Fibroblast of lung (primary cell): ENCODE measurements around the gene LTB. TPM values are rescaled to one million over a fixed set of nuclear protein-coding genes. Genes with fewer than 3 reads are reported as not detected.
"Not testable (repeated sequence)": the region's sequence is repeated elsewhere in the genome, so short reads cannot be mapped to it uniquely, and the experiment has no call there.

Experiments
- DNase-seq, 2 donors: peaks; one replicate each; pipeline versions ENCODE4 v3.0.0 to v3.0.0-alpha.2; 2010; ENCODE audit warnings: low read depth in 2 of 2
- H2AFZ ChIP-seq: 2 replicates; pipeline ENCODE4 v1.5.1; 2012; ENCODE audit warnings: low read length, control low read depth, inconsistent platforms
- H3K27ac ChIP-seq: 2 replicates; pipeline ENCODE4 v1.5.1; 2011; ENCODE audit warnings: low read length, control low read depth; ENCODE audit not compliant: insufficient read depth
- H3K27me3 ChIP-seq: 2 replicates; pipeline ENCODE4 v1.5.1; 2011; ENCODE audit warnings: mild to moderate bottlenecking, low read length; ENCODE audit not compliant: control insufficient read depth, insufficient read depth
- H3K36me3 ChIP-seq: 2 replicates; pipeline ENCODE4 v1.5.1; 2011; ENCODE audit warnings: low read length; ENCODE audit not compliant: control insufficient read depth, insufficient read depth
- H3K4me1 ChIP-seq: 2 replicates; pipeline ENCODE4 v1.5.1; 2011; ENCODE audit warnings: low read length; ENCODE audit not compliant: control insufficient read depth, insufficient read depth; ENCODE audit errors: extremely low read depth
- H3K4me2 ChIP-seq: 2 replicates; pipeline ENCODE4 v1.5.1; 2011; ENCODE audit warnings: low read length, control low read depth; ENCODE audit not compliant: insufficient read depth; ENCODE audit errors: extremely low read depth
- H3K4me3 ChIP-seq, 4 experiments: fragments of 200-600 bp in 1 of 4; sonication (generic) in 1 of 4; replicated peaks in 1 of 4; 2 replicates each; pipeline ENCODE4 v1.5.1; 2011 to 2016; ENCODE audit warnings: low read length in 4 of 4, low read depth in 3 of 4, mild to moderate bottlenecking in 3 of 4, control low read depth in 2 of 4, inconsistent platforms in 1 of 4, mixed read lengths in 1 of 4; ENCODE audit not compliant: insufficient read depth in 1 of 4; ENCODE audit errors: control extremely low read depth in 1 of 4
- H3K79me2 ChIP-seq: 2 replicates; pipeline ENCODE4 v1.5.1; 2012; ENCODE audit warnings: mild to moderate bottlenecking, low read length, inconsistent platforms; ENCODE audit not compliant: control insufficient read depth, insufficient read depth
- H3K9ac ChIP-seq: 2 replicates; pipeline ENCODE4 v1.5.1; 2011; ENCODE audit warnings: mild to moderate bottlenecking, low read length, control low read depth; ENCODE audit not compliant: insufficient read depth
- H3K9me3 ChIP-seq: 2 replicates; pipeline ENCODE4 v1.5.1; 2012; ENCODE audit warnings: low read depth, low read length; ENCODE audit not compliant: control insufficient read depth, insufficient read depth
- H4K20me1 ChIP-seq: 2 replicates; pipeline ENCODE4 v1.5.1; 2011; ENCODE audit warnings: low read length; ENCODE audit not compliant: control insufficient read depth, insufficient read depth; ENCODE audit errors: extremely low read depth
- CTCF ChIP-seq, 2 donors: IDR thresholded peaks in 1 of 2; conservative IDR thresholded peaks in 1 of 2; 1 replicate in 1 of 2; 2 replicates in 1 of 2; pipeline ENCODE4 v1.5.1; 2011 to 2012; ENCODE audit warnings: low read length in 2 of 2, control low read depth in 1 of 2, inconsistent platforms in 1 of 2, low read depth in 1 of 2, mild to moderate bottlenecking in 1 of 2
- EZH2 ChIP-seq: IDR thresholded peaks from 2 replicates; pipeline ENCODE4 v1.5.1; 2012; ENCODE audit warnings: low read length, control low read depth, mild to moderate bottlenecking; ENCODE audit errors: missing control alignments
- polyA plus RNA-seq, 2 donors: library from polyadenylated mRNA; depleted of rRNA in 1 of 2; stranded (reverse) in 1 of 2; unstranded in 1 of 2; fragments of >200 nt; gene quantifications; 2 replicates each; pipeline ENCODE4 v1.2.1, GENCODE V29; 2011 to 2012; ENCODE audit warnings: missing spikeins in 1 of 2
- total RNA-seq: library from RNA; depleted of rRNA; stranded (reverse); fragments of >200 nt; gene quantifications from 2 replicates; pipeline ENCODE4 v1.2.1, GENCODE V29; 2014

The LTB gene
- total and polyA plus RNA-seq, 2 donors (not counting 1 experiment from before 2014, with no cell fraction given): not detected

DNA sequence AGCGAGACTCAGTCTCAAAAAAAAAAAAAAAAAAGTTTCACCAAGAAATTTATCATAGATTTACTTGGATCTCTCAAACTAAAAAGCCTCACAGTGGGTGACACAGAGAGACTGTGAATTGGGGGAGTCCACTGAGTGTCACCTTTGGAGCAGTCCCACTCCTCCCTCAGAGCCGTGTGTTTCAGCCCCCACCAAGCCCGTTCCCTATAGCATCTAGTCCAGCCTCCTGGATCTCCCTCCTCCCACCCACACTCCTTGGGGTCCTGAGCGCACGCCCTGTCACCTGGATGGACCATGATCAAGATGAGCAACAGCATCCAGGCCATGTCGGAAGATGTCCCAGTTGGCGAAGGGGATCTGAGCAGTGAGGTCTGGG lies 10.2 kb upstream of the LTB start:
- no peaks in the 10 kb centered on the region for H3K9me3 ChIP-seq
- H3K9ac ChIP-seq: no peak overlapping the region
- no peaks in the 10 kb centered on the region for H4K20me1 ChIP-seq
- H3K36me3 ChIP-seq: no peaks in the 10 kb centered on the region
- no peaks in the 10 kb centered on the region for H3K4me1 ChIP-seq
- no peaks in the 10 kb centered on the region for H3K27me3 ChIP-seq
- DNase-seq: no peak
- no peak overlapping the region for H3K27ac ChIP-seq
- TF ChIP-seq EZH2 (no peak), CTCF (conservative IDR thresholded peaks at IDR 0.05 in 1 of 2, IDR thresholded peaks at IDR 0.05 in 1 of 2; ENCODE audit: low read depth in 1 of 2, low read length in 2 of 2) (no peak)
- H3K4me3 ChIP-seq: no peak overlapping the region
- H3K79me2 ChIP-seq: no peaks in the 10 kb centered on the region
- H3K4me2 ChIP-seq: no peak overlapping the region
- no peak overlapping the region for H2AFZ ChIP-seq

DNA sequence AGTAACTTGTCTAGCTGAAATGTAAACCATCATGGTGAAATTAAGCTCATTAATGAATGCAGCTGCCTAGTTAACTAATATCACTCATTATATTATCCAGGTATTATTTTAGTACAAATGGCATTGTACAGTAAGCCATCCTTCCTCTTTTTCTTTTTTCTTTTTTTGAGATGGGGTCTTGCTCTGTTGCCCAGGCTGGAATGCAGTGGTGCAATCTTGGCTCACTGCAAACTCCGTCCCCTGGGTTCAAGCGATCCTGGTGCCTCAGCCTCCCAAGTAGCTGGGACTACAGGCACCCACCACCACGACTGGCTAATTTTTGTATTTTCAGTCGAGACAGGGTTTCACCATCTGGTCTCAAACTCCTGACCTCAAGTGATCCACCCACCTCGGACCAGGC lies 8.5 kb upstream of the LTB start:
- not testable (repeated sequence) for H3K9me3 ChIP-seq, H3K27me3 ChIP-seq, H2AFZ ChIP-seq, H3K4me3 ChIP-seq, H3K36me3 ChIP-seq, DNase-seq, H3K79me2 ChIP-seq, H4K20me1 ChIP-seq, H3K4me1 ChIP-seq, H3K27ac ChIP-seq, H3K9ac ChIP-seq, H3K4me2 ChIP-seq

GRCh38 chr6:31588871-31589650 lies 6.8 kb upstream of the LTB start:
- no peak overlapping the region for H3K4me2 ChIP-seq
- H3K79me2 ChIP-seq: no peaks in the 10 kb centered on the region
- H3K4me3 ChIP-seq: no peak overlapping the region
- no peak overlapping the region for H2AFZ ChIP-seq
- H3K27me3 ChIP-seq: peaks cover 2% of the 10 kb centered on the region
- no peak overlapping the region for H3K9ac ChIP-seq
- H3K4me1 ChIP-seq: no peaks in the 10 kb centered on the region
- TF ChIP-seq CTCF (conservative IDR thresholded peaks at IDR 0.05 in 1 of 2, IDR thresholded peaks at IDR 0.05 in 1 of 2; ENCODE audit: low read depth in 1 of 2, low read length in 2 of 2): no peak
- no peak for TF ChIP-seq EZH2
- H3K27ac ChIP-seq: no peak overlapping the region
- H3K9me3 ChIP-seq: no peaks in the 10 kb centered on the region
- DNase-seq: no peak
- no peaks in the 10 kb centered on the region for H4K20me1 ChIP-seq
- no peaks in the 10 kb centered on the region for H3K36me3 ChIP-seq
